GM06990 (cell line): ENCODE measurements around the gene ZDHHC5.
"Not testable (repeated sequence)": the region's sequence is repeated elsewhere in the genome, so short reads cannot be mapped to it uniquely, and the experiment has no call there.

ENCODE experiments used
- DNase-seq: peaks from one replicate; pipeline ENCODE4 v3.0.0-alpha.2; 2011; ENCODE audit not compliant: insufficient read length; ENCODE audit errors: extremely low read depth
- H3K27me3 ChIP-seq: replicated peaks from 2 replicates; pipeline ENCODE4 v1.6.0; 2011; ENCODE audit warnings: low read length; ENCODE audit not compliant: control insufficient read depth, insufficient read depth
- H3K36me3 ChIP-seq: 2 replicates; pipeline ENCODE4 v1.5.1; 2011; ENCODE audit warnings: low read length; ENCODE audit not compliant: control insufficient read depth, insufficient read depth
- H3K4me3 ChIP-seq: replicated peaks from 2 replicates; pipeline ENCODE4 v1.5.1; 2011; ENCODE audit warnings: low read depth, mild to moderate bottlenecking, control low read depth, low read length
- TF ChIP-seq, protein P1 (sequence below): IDR thresholded peaks from 2 replicates; pipeline ENCODE4 v1.5.1; 2011; ENCODE audit warnings: low read length, control low read depth, mild to moderate bottlenecking, inconsistent platforms; ENCODE audit not compliant: insufficient read depth, poor library complexity, severe bottlenecking

The ZDHHC5 gene

DNA sequence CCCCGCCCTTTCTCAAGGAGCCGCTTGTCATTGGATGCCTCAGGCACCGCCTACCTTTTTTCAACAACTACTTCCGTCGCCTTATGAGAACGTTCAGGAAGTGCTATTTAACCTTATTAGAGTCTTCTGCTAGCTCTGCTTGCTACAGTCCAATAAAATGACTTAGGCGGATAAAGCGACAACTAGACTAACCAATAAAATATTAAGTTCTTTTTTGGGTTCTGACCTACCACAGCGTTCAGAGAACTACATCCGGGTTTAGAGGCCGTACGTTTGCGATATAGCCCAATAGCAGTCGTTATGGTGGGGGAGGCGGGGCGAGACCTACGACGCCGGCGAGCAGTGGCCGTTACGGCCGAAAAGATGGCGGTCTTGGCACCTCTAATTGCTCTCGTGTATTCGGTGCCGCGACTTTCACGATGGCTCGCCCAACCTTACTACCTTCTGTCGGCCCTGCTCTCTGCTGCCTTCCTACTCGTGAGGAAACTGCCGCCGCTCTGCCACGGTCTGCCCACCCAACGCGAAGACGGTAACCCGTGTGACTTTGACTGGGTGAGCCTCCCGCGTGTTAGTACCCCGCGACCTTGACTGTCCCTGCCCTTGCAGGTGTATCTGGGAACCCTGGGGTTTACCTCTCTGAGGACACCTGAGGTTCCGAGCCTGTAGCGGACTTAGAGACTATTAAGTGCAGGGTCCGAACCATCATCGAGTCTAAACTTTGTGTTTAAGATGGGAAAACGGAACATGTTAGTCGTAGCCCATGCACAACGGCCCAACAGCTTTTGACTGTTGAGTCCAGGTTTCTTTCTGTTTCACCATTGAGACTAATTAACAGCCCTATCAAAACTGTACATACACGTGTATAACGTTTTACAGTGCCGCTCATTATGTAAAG is 44.6 kb downstream of the ZDHHC5 start, which contains the start of gene TMX2:
Gene TMX2 (plus strand): TSS at position 338 of the 895 bp plus-strand sequence. CDS start 26 bp downstream, at position 364.
- DNase-seq: peak; percentile 92
- Histone ChIP-seq H3K36me3 (no peaks in the 10 kb centered on the region), H3K4me3 (peak within 1 kb of the TSS; percentile 99), H3K27me3 (no peaks in the 10 kb centered on the region)
- TF ChIP-seq, protein P1, sequence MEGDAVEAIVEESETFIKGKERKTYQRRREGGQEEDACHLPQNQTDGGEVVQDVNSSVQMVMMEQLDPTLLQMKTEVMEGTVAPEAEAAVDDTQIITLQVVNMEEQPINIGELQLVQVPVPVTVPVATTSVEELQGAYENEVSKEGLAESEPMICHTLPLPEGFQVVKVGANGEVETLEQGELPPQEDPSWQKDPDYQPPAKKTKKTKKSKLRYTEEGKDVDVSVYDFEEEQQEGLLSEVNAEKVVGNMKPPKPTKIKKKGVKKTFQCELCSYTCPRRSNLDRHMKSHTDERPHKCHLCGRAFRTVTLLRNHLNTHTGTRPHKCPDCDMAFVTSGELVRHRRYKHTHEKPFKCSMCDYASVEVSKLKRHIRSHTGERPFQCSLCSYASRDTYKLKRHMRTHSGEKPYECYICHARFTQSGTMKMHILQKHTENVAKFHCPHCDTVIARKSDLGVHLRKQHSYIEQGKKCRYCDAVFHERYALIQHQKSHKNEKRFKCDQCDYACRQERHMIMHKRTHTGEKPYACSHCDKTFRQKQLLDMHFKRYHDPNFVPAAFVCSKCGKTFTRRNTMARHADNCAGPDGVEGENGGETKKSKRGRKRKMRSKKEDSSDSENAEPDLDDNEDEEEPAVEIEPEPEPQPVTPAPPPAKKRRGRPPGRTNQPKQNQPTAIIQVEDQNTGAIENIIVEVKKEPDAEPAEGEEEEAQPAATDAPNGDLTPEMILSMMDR: no peak

DNA sequence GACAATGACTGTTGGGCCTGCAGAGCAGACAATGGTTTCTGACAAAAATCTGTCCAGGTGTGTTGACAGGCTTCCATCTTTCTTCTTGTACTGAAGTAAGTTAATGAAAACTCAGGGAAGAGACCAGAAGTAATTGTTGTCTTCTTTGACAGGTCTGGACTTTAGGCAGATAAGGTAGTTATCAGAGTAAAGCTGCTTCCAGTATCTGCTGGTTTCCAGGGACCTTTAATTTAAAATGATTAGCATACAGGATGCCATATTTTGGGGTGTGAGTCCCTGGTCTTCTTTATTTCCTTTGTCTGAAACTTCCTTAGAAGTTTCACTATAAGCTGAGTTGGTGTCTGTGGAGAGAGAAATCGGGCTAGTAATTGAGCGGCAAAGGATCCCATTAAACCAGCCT is 45.9 kb downstream of the ZDHHC5 start:
- no peak for DNase-seq
- TF ChIP-seq, protein P1: no peak
- Histone ChIP-seq H3K27me3 (no peaks in the 10 kb centered on the region), H3K36me3 (peaks cover 1% of the 10 kb centered on the region), H3K4me3 (peak overlapping the region; percentile 99)

DNA sequence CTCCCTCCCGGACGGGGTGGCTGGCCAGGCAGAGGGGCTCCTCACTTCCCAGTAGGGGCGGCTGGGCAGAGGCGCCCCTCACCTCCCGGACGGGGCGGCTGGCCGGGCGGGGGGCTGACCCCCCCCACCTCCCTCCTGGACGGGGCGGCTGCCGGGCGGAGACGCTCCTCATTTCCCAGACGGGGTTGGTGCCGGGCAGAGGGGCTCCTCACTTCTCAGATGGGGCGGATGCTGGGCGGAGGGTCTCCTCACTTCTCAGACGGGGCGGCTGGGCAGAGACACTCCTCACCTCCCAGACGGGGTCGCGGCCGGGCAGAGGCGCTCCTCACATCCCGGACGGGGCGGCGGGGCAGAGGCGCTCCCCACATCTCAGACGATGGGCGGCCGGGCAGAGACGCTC is 48.8 kb downstream of the ZDHHC5 start:
- not testable (repeated sequence) for DNase-seq, H3K4me3 ChIP-seq, H3K27me3 ChIP-seq, H3K36me3 ChIP-seq

DNA sequence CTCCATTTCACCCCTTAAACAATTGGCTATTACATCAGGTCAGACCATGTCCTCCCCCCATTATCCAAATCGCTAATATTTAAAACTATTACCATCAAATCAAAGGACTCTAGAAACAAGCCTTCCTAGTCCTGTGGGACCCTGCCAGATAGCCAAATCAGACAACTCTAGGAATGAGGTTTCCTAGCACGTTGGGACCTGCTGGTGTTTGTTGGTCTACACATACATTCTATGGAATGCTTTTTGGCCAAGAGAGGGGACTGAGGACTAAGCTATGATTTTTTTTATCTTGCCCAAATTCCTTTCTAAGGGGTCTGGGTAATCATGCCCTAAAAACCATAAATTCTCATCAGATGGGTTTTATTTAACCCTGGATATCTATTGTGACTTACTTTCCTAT is 59.3 kb downstream of the ZDHHC5 start:
- TF ChIP-seq, protein P1: no peak
- no peak overlapping the region for H3K4me3 ChIP-seq
- no peaks in the 10 kb centered on the region; the same call in 1 of the 2 replicates for H3K36me3 ChIP-seq
- no peaks in the 10 kb centered on the region for H3K27me3 ChIP-seq
- no peak for DNase-seq

DNA sequence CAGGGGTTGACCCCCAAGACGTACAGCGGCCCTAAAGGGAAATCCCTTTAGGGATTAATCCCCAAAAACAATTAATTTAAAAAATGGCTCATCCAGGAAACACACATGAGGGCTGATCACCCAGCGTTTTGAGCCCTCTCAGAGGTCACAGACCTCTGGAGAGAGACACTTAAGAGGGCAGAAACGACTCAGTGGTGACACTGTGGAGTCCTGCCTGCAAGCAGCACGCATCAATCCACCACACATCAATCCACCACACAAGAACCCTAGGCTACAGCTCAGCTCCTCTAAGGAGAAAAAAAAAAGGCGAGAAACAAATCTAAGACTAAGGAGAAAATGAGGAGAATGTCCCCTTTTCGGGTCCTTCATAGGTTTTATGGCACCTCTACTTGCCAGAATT is 60.9 kb downstream of the ZDHHC5 start:
- Histone ChIP-seq H3K36me3 (no peaks in the 10 kb centered on the region), H3K4me3 (no peak overlapping the region), H3K27me3 (no peaks in the 10 kb centered on the region)
- TF ChIP-seq, protein P1: no peak
- no peak for DNase-seq

DNA sequence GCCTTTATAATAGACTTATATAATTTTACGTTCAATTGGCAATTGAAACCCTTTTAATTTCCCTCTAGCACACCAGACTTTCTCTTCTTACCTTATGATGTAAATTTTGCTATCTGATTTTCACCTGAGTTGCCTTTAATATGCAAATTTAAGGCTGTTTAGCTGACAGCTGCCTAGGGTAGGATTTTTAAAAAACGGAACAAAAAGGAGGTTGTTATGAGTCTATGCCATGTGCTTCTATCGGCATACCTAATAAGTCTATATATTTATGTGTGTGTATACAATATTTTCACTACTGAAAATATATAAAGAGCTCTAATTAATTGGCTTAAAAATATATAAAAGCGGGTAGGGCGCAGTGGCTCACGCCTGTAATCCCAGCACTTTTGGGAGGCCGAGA is 61.6 kb downstream of the ZDHHC5 start:
- Histone ChIP-seq H3K4me3 (no peak overlapping the region), H3K36me3 (no peaks in the 10 kb centered on the region), H3K27me3 (no peaks in the 10 kb centered on the region)
- TF ChIP-seq, protein P1: no peak
- no peak for DNase-seq
